Breast epithelium (tissue), 4 donors: ENCODE data around the gene SCUBE2. TPM values are rescaled to one million over a fixed set of nuclear protein-coding genes. Genes with fewer than 3 reads are reported as not detected.
"Not testable (repeated sequence)": the region's sequence is repeated elsewhere in the genome, so short reads cannot be mapped to it uniquely, and the experiment has no call there.

Experiments
- DNase-seq, 2 donors: peaks; one replicate each; pipeline ENCODE4 v3.0.0-alpha.2; 2019; ENCODE audit warnings: low spot score in 2 of 2
- H3K27ac ChIP-seq, 2 donors: fragments of 200-600 bp; sonication (generic) in 1 of 2; one replicate each; pipeline ENCODE4 v1.5.1; 2016 to 2019; ENCODE audit warnings: mild to moderate bottlenecking in 1 of 2
- H3K27me3 ChIP-seq, 2 donors: fragments of 200-600 bp; sonication (generic) in 1 of 2; one replicate each; pipeline versions ENCODE4 v1.5.1 to v1.6.0; 2017 to 2019; ENCODE audit warnings: control low read depth in 1 of 2, mild to moderate bottlenecking in 1 of 2
- H3K36me3 ChIP-seq: fragments of 200-600 bp; one replicate; pipeline ENCODE4 v1.5.1; 2019
- H3K4me1 ChIP-seq, 2 donors: fragments of 200-600 bp; sonication (generic); one replicate each; pipeline ENCODE4 v1.5.1; 2016 to 2019; ENCODE audit warnings: control low read depth in 1 of 2
- H3K4me3 ChIP-seq, 3 donors: fragments of 200-600 bp; sonication (generic); 1 replicate in 2 of 3; 2 replicates in 1 of 3; pipeline ENCODE4 v1.5.1; 2016 to 2019; ENCODE audit warnings: mild to moderate bottlenecking in 3 of 3, moderate library complexity in 2 of 3
- H3K9me3 ChIP-seq, 2 donors: fragments of 200-600 bp; sonication (generic) in 1 of 2; one replicate each; pipeline ENCODE4 v1.5.1; 2016 to 2019; ENCODE audit warnings: control low read depth in 1 of 2
- CTCF ChIP-seq, 3 donors: fragments of 450-650 bp; IDR thresholded peaks; one replicate each; pipeline ENCODE4 v1.5.1; 2016 to 2017; ENCODE audit warnings: antibody characterized with exemption in 3 of 3, mild to moderate bottlenecking in 3 of 3, moderate library complexity in 3 of 3
- POLR2A ChIP-seq: fragments of 450-650 bp; IDR thresholded peaks from one replicate; pipeline ENCODE4 v1.6.1; 2016; ENCODE audit warnings: antibody characterized with exemption, mild to moderate bottlenecking, moderate library complexity
- POLR2AphosphoS5 ChIP-seq, 3 donors: sonication (generic); formaldehyde crosslinking; IDR thresholded peaks; one replicate each; pipeline ENCODE4 v1.6.1; 2017; ENCODE audit warnings: antibody characterized with exemption in 3 of 3
- intact Hi-C: fragments of 100-400 bp; cut with DNase I; formaldehyde crosslinking; loops from one replicate; pipeline ENCODE4 v1.15.1; 2023; ENCODE audit warnings: low total_unique reads
- total RNA-seq, 3 donors: library from RNA; depleted of rRNA; stranded (reverse); fragments of >200 nt; gene quantifications; one replicate each; pipeline ENCODE4 v1.1.0, GENCODE V29; 2016

SCUBE2 gene
- total RNA-seq, 3 donors from 2014 or later = 35.7 to 139 (median 78.7) TPM

GRCh38 chr11:9014826-9015225 lies 76.6 kb downstream of the SCUBE2 start:
- intact Hi-C loops = no loop called here
- H3K4me3 ChIP-seq = no peak overlapping the region
- no peaks in the 10 kb centered on the region for H3K4me1 ChIP-seq
- no peaks in the 10 kb centered on the region for H3K9me3 ChIP-seq
- TF ChIP-seq POLR2A = no peak
- TF ChIP-seq CTCF (IDR thresholded peaks at IDR 0.05) = no peak
- no peak for TF ChIP-seq POLR2AphosphoS5 (IDR thresholded peaks at IDR 0.05)
- H3K27me3 ChIP-seq = no peaks in the 10 kb centered on the region
- DNase-seq = no peak
- H3K36me3 ChIP-seq = no peaks in the 10 kb centered on the region
- H3K27ac ChIP-seq = no peak overlapping the region

- H3K4me1 ChIP-seq = no peaks in the 10 kb centered on the region
- TF ChIP-seq POLR2AphosphoS5 (IDR thresholded peaks at IDR 0.05) = no peak
- TF ChIP-seq CTCF (IDR thresholded peaks at IDR 0.05) = no peak
- TF ChIP-seq POLR2A = no peak
- intact Hi-C loops = no loop called here
- H3K36me3 ChIP-seq = no peaks in the 10 kb centered on the region
- no peaks in the 10 kb centered on the region for H3K9me3 ChIP-seq
- no peak for DNase-seq
- no peaks in the 10 kb centered on the region for H3K27me3 ChIP-seq
- H3K4me3 ChIP-seq = no peak overlapping the region
- no peak overlapping the region for H3K27ac ChIP-seq
Observed at GRCh38 chr11:9013373-9013772, 78.0 kb downstream of the SCUBE2 start.

GRCh38 chr11:9009538-9009937 lies 81.9 kb downstream of the SCUBE2 start:
- not testable (repeated sequence) for H3K4me3 ChIP-seq, H3K36me3 ChIP-seq, H3K27me3 ChIP-seq, H3K9me3 ChIP-seq, H3K27ac ChIP-seq, DNase-seq, H3K4me1 ChIP-seq
- intact Hi-C loops = loop anchor here (10.0 kb wide), 1 partner anchor 1255 kb away; no protein-coding TSS in a partner anchor

GRCh38 chr11:9008661-9009060 lies 82.7 kb downstream of the SCUBE2 start:
- H3K4me1 ChIP-seq = no peaks in the 10 kb centered on the region
- intact Hi-C loops = loop anchor here (10.0 kb wide), 1 partner anchor 1254 kb away; no protein-coding TSS in a partner anchor

GRCh38 chr11:9008011-9008550 lies 83.3 kb downstream of the SCUBE2 start:
- Histone ChIP-seq H3K9me3 (no peaks in the 10 kb centered on the region), H3K27ac (no peak overlapping the region), H3K36me3 (no peaks in the 10 kb centered on the region), H3K4me3 (no peak overlapping the region), H3K27me3 (no peaks in the 10 kb centered on the region), H3K4me1 (no peaks in the 10 kb centered on the region)
- intact Hi-C loops = loop anchor here (10.0 kb wide), 1 partner anchor 1253 kb away; no protein-coding TSS in a partner anchor
- DNase-seq = no peak
- TF ChIP-seq POLR2AphosphoS5 (IDR thresholded peaks at IDR 0.05) (no peak), CTCF (IDR thresholded peaks at IDR 0.05) (no peak), POLR2A (no peak)

More at GRCh38 chr11:9008661-9009060, 82.7 kb downstream of the SCUBE2 start:
- TF ChIP-seq POLR2A (no peak), POLR2AphosphoS5 (IDR thresholded peaks at IDR 0.05) (no peak), CTCF (IDR thresholded peaks at IDR 0.05) (no peak)
- Histone ChIP-seq H3K9me3 (no peaks in the 10 kb centered on the region), H3K4me3 (no peak overlapping the region), H3K36me3 (no peaks in the 10 kb centered on the region), H3K27ac (no peak overlapping the region), H3K27me3 (no peaks in the 10 kb centered on the region)
- DNase-seq = no peak
